GM10266 (cell line): ENCODE measurements around the gene DNAJC8.

Experiments
- DNase-seq: peaks from one replicate; pipeline ENCODE4 v3.0.0; 2012; ENCODE audit errors: extremely low spot score
- TF ChIP-seq, protein P1 (sequence below): IDR thresholded peaks from 2 replicates; pipeline ENCODE4 v1.5.1; 2012; ENCODE audit warnings: mild to moderate bottlenecking, low read depth; ENCODE audit not compliant: control insufficient read depth, insufficient read depth; ENCODE audit errors: missing control alignments

Gene DNAJC8

DNA sequence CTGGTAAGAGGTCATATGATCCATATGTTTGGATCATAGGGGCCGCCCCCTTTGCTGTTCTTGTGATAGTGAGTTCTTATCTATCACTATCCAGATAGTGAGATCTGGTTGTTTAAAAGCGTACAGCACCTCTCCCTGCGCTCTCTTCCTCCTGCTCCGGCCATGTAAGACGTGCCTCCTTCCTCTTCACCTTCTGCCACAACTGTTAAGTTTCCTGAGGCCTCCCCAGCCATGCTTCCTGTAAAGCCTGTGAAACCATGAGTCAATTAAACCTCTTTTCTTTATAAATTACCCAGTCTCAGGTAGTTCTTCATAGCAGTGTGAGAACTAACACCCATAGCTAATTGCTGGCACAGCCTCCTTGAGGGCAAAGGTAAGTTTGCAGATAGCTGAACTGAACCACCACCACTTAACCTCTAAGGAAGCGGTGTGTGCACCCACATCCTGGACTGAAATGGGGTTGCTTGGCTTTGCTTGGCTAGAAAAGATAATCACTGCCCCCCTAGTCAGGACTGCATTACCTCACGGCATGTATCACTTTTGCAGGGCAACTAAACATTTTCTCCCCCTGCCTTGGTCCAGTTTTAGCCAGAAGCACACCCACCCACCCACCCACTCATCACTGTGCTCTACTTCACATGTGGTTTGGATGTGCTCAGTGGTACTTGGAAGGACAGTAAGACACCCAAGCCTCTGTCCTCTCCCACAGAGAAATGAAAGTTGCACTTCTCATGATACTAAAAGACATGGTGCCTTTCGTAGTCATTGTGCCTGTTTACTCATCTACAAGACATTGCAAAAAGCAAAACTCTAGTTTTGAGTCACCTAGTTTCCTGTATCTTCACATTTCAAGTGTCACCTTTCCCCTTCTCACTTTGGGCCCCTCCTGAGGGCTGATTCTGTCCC is 33.2 kb downstream of the DNAJC8 start:
- DNase-seq = peak; percentile 85
- TF ChIP-seq, protein P1, sequence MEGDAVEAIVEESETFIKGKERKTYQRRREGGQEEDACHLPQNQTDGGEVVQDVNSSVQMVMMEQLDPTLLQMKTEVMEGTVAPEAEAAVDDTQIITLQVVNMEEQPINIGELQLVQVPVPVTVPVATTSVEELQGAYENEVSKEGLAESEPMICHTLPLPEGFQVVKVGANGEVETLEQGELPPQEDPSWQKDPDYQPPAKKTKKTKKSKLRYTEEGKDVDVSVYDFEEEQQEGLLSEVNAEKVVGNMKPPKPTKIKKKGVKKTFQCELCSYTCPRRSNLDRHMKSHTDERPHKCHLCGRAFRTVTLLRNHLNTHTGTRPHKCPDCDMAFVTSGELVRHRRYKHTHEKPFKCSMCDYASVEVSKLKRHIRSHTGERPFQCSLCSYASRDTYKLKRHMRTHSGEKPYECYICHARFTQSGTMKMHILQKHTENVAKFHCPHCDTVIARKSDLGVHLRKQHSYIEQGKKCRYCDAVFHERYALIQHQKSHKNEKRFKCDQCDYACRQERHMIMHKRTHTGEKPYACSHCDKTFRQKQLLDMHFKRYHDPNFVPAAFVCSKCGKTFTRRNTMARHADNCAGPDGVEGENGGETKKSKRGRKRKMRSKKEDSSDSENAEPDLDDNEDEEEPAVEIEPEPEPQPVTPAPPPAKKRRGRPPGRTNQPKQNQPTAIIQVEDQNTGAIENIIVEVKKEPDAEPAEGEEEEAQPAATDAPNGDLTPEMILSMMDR = no peak

DNA sequence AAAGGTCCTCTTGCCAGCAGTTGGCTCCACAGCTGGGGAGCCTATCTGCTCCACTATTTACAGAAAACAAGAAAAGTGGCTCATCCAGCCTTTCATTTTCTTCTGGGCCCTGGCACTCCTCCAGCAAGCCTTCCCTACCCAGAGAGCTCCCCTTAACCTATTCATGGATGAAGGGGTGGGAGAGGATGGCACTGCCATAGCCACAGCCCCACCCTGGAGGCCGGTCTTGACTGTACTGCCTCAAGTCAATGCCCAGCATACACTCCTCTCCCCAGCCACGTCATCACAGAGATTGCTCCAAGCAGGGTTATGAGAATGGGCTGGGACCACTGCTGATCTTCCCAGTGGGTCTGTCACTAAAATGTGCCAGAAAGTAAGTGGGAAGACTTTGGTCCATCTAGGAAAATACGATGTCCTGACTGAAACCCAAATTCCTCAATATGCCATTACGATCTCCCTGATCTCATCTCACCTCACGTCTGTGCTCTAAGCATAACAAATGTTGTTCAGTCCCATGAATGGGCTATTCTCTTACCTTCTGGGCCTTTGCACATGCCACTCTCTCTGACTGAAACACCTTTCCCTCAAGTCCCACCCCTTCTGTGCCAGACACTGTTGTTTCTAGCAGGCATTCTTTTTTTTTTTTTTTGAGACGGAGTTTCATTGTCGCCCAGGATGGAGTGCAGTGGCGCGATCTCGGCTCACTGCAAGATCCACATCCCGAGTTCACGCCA is 35.0 kb downstream of the DNAJC8 start:
- no peak for DNase-seq
- TF ChIP-seq, protein P1 = no peak

DNA sequence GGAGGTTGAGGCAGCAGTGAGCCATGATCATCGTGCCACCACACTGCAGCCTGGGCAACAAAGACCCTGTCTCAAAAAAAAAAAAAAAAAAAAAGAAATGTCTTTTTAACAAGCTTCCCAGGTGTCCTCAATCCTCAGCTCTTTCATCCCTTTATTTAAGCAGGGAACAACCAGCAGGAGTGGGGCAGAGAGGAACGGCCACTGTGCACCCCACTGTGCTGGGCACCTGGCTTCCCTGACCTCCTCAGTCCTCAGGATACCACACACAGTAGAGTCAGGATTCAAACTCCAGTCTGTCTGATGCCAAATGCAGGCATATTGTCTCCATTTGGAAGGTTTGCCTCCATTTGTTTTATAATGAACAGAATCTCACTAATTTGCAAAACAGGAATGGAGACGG is 36.5 kb downstream of the DNAJC8 start:
- no peak for DNase-seq
- TF ChIP-seq, protein P1 = no peak

DNA sequence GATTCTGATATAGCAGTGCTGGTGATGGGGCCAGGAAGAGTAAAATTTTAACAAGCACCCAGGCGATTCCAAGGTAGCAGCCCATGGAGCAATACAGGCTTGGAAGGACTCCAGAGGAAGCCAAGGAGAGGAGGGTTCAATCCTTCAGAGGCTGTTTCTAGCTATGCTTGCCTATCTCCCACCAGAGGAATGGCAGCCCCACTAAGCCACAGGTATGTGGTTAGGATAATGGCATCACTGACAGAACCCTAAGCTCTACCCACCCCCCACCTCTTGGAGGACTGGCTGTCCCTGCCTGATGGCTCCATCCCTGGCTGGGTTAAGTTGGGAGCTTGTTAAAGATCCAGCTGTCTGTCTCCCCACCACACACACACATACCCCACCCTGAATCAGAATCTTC is 37.0 kb downstream of the DNAJC8 start:
- no peak for DNase-seq
- TF ChIP-seq, protein P1 = no peak

DNA sequence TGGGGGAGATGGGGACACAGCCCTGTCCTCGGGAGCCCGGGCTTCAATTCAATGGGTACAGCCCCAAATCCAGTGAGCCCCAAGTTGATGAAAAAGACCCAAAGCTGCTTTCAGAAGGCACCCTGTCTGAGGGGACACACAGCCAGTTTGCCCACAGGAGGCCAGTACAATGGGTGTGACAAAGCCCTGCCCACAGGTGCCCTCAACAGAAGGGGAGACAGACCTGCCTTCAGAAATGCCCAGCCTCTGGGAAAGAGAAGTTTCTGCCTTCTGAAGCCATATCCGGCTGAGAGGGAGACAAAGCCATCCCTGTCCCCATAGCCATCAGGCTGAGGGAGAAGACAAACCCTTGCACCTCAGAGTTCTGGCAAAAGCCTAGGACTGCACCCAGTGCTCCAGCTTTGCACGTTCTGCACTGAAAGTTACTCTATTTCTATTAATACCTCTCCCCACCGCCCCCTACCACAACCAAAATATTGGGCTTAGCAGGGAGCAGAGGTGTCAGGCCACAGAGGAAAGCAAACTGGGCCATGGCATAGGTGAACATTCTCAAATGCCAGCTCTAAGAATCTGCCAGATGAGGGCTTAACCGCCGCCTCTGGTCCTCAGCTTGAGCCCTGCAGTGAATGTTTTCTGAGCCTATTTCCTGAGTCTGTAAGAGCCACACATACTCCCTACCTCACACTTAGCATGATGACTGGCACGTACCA is 38.3 kb downstream of the DNAJC8 start:
- no peak for DNase-seq
- TF ChIP-seq, protein P1 = no peak

DNA sequence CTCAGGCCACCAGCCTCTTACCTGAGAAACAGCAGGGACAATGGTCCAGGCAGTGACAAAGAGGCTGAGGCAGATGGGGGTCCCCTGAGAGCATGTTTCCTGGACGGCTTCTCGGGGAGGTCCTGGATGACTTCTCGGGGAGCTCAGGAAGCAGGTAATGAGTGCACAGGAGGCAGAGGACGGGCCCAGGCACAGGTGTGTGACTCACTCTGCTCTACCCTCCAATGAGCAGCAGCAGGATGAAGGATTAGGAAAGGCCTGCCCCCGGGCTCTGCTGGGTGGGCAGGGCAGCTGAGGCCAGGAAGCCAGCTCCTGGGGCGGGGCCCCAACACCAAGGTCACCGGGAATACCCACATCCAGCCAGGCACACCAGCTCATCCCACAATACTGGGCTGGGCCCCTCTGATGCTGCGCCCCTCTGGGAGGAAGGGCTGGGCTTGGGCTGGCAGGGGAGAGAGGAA is 39.1 kb downstream of the DNAJC8 start:
- TF ChIP-seq, protein P1 = no peak
- DNase-seq = no peak
